ENCODE data around the gene BCLAF3. TPM values are rescaled to one million over a fixed set of nuclear protein-coding genes. Genes with fewer than 3 reads are reported as not detected.

Gene BCLAF3
- total RNA-seq, 1 experiment from 2014 or later, result 8.1 TPM

GRCh38 chrX:20015422-20015821 is 24.6 kb upstream of the BCLAF3 start (continued):
- TF ChIP-seq MAX (CRISPR knock-in tag; IDR thresholded peaks at IDR 0.05), result no peak
- TF ChIP-seq NR2C2 (CRISPR knock-in tag; IDR thresholded peaks at IDR 0.05), result no peak

- Mint-ChIP-seq H3K4me1 (peaks cover 5% of the 10 kb centered on the region), H3K27me3 (ENCODE audit: low read depth) (no peaks in the 10 kb centered on the region), H3K4me3 (no peak overlapping the region), H3K36me3 (no peaks in the 10 kb centered on the region), H3K9me3 (no peaks in the 10 kb centered on the region), H3K27ac (no peak overlapping the region)
- TF ChIP-seq FOXP1 (CRISPR knock-in tag; IDR thresholded peaks at IDR 0.05; ENCODE audit: borderline replicate concordance), result no peak
- ATAC-seq, result no peak
- no peak for DNase-seq (ENCODE audit: low spot score)
- POLR2A ChIA-PET, result no interaction called here
- CTCF ChIA-PET, result no interaction called here
These were observed 20.7 kb upstream of the BCLAF3 start for GRCh38 chrX:20011608-20012007.

DNA sequence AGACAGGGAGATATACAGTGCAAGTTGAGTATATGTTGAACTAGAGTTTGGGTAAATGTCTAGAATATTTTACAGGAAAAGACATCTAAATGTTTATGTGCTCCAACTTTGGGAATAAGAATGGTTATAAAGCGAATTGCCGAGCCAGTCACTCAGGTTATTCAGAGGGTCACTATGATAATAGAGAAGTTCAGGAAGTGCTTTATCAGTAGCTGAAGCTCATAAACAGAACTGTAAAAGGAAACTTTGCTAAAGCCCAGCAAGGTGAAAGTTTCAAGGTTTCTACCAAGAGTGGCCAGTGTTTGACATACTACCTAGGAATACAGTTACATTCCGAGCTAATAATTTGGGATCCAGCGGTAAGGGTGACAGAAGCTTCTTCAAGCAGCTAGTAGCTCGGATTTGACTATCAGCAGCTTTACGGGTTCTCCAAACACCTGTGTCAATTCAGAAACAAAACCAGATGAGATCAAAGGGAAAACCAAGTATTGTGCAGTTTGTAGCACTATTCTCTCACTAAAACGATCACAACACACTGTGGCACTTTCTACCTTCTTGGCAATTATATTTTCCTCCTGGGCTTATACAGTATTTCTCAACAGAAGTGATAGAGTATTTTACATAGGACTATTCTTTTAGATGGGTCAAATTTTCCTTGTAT is 17.2 kb upstream of the BCLAF3 start:
- H3K27me3 Mint-ChIP-seq (ENCODE audit: low read depth), result no peaks in the 10 kb centered on the region
- ATAC-seq (no peak), DNase-seq (ENCODE audit: low spot score) (no peak)
- no peak overlapping the region for H3K27ac Mint-ChIP-seq
- no peak overlapping the region for H3K4me3 Mint-ChIP-seq
- H3K9me3 Mint-ChIP-seq, result no peaks in the 10 kb centered on the region
- ChIA-PET CTCF (no interaction called here), POLR2A (no interaction called here)
- no peak for TF ChIP-seq ATF6 (CRISPR knock-in tag; IDR thresholded peaks at IDR 0.05)
- no peak for TF ChIP-seq PRDM15 (CRISPR knock-in tag; IDR thresholded peaks at IDR 0.05)
- no peak for TF ChIP-seq SMAD3 (CRISPR knock-in tag; IDR thresholded peaks at IDR 0.05; ENCODE audit: borderline replicate concordance)
- no peak for TF ChIP-seq ZNF396 (CRISPR knock-in tag; IDR thresholded peaks at IDR 0.05; ENCODE audit: borderline replicate concordance)
- H3K4me1 Mint-ChIP-seq, result peaks cover 5% of the 10 kb centered on the region
- H3K36me3 Mint-ChIP-seq, result no peaks in the 10 kb centered on the region

- ChIA-PET POLR2A (no interaction called here), CTCF (no interaction called here)
- H3K27me3 Mint-ChIP-seq (ENCODE audit: low read depth), result no peaks in the 10 kb centered on the region
- no peak for TF ChIP-seq ATF2 (CRISPR knock-in tag; IDR thresholded peaks at IDR 0.05; ENCODE audit: borderline replicate concordance, low read depth)
- TF ChIP-seq NR1H2 (CRISPR knock-in tag; IDR thresholded peaks at IDR 0.05), result no peak
- TF ChIP-seq E2F1 (CRISPR knock-in tag; IDR thresholded peaks at IDR 0.05), result no peak
- TF ChIP-seq CBFB (CRISPR knock-in tag; IDR thresholded peaks at IDR 0.05; ENCODE audit: low read depth), result no peak
- TF ChIP-seq ZBTB21 (CRISPR knock-in tag; IDR thresholded peaks at IDR 0.05; ENCODE audit: borderline replicate concordance), result no peak
- TF ChIP-seq, protein P1, sequence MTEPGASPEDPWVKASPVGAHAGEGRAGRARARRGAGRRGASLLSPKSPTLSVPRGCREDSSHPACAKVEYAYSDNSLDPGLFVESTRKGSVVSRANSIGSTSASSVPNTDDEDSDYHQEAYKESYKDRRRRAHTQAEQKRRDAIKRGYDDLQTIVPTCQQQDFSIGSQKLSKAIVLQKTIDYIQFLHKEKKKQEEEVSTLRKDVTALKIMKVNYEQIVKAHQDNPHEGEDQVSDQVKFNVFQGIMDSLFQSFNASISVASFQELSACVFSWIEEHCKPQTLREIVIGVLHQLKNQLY (CRISPR knock-in tag; IDR thresholded peaks at IDR 0.05), result no peak
- TF ChIP-seq USF2 (CRISPR knock-in tag; IDR thresholded peaks at IDR 0.05), result no peak
- no peak for TF ChIP-seq ZNF396 (CRISPR knock-in tag; IDR thresholded peaks at IDR 0.05; ENCODE audit: borderline replicate concordance)
- TF ChIP-seq SMAD3 (CRISPR knock-in tag; IDR thresholded peaks at IDR 0.05; ENCODE audit: borderline replicate concordance), result no peak
- TF ChIP-seq, protein P2, sequence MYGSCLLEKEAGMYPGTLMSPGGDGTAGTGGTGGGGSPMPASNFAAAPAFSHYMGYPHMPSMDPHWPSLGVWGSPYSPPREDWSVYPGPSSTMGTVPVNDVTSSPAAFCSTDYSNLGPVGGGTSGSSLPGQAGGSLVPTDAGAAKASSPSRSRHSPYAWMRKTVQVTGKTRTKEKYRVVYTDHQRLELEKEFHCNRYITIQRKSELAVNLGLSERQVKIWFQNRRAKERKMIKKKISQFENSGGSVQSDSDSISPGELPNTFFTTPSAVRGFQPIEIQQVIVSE (CRISPR knock-in tag; IDR thresholded peaks at IDR 0.05; ENCODE audit: borderline replicate concordance), result no peak
- no peak for TF ChIP-seq TCF7 (CRISPR knock-in tag; IDR thresholded peaks at IDR 0.05; ENCODE audit: low read depth)
These were observed 15.0 kb upstream of the BCLAF3 start for GRCh38 chrX:20005883-20006282.

More at GRCh38 chrX:20005883-20006282, 15.0 kb upstream of the BCLAF3 start:
- no peak overlapping the region for H3K27ac Mint-ChIP-seq
- ATAC-seq, result no peak
- no peaks in the 10 kb centered on the region for H3K9me3 Mint-ChIP-seq
- H3K4me3 Mint-ChIP-seq, result no peak overlapping the region
- no peaks in the 10 kb centered on the region for H3K36me3 Mint-ChIP-seq
- peaks cover 5% of the 10 kb centered on the region for H3K4me1 Mint-ChIP-seq
- no peak for DNase-seq (ENCODE audit: low spot score)

All from WTC11 (cell line).